ENCODE results near the gene APRT.
"Not testable (repeated sequence)": the region's sequence is repeated elsewhere in the genome, so short reads cannot be mapped to it uniquely, and the experiment has no call there.

Gene APRT

DNA sequence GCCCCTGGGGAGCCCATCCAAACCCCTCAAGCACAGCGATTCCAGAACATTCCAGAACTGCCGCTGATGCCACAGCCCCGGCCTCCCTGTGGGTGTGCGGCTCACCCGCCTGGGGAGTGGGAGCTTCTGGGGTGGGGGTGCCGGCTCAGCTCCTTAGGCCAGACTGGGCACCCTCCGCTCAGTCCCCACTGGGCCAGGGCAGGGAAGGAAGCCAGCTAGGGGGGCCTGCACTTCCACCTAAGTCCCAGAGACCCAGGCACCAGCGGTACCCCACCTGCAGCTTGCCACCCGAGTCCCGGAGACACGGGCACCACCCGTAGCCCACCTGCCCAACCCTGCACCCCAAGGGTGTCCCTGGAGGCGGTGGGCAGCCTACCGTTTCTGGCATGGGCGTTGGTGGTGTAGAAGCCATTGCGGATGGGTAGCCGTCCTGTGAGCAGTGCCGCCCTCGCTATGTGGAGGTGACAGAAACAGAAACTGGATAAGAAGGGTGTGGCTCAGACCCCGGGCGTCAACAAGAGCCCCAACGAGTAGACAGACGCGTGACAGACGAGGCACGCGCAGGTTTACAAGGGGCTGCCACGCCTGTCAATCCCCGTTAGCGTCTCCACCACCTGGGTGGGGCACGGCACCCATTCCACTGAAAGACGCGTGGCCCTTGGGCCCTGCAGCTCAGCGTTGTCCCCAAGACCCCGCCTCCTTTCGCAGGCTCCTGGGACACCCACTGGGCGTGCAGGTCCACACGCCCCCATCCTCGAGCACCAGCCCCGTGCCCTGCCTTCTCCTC lies 30.0 kb upstream of the APRT start:
- FAIRE-seq, result no peak

GRCh38 chr16:88840600-88841215 lies 29.0 kb upstream of the APRT start:
- FAIRE-seq, result no peak

- FAIRE-seq, result no peak
Measured at GRCh38 chr16:88839745-88840599, 28.2 kb upstream of the APRT start.

GRCh38 chr16:88839026-88839529 lies 27.4 kb upstream of the APRT start:
- no peak for FAIRE-seq

- no peak for FAIRE-seq
Measured at GRCh38 chr16:88838566-88838965, 26.8 kb upstream of the APRT start.

GRCh38 chr16:88837806-88838205 lies 26.1 kb upstream of the APRT start:
- FAIRE-seq, result no peak

GRCh38 chr16:88836791-88837190 lies 25.1 kb upstream of the APRT start:
- no peak for FAIRE-seq

- no peak for FAIRE-seq
Measured at GRCh38 chr16:88835818-88836217, 24.1 kb upstream of the APRT start.

GRCh38 chr16:88835383-88835782 lies 23.7 kb upstream of the APRT start:
- FAIRE-seq, result no peak

DNA sequence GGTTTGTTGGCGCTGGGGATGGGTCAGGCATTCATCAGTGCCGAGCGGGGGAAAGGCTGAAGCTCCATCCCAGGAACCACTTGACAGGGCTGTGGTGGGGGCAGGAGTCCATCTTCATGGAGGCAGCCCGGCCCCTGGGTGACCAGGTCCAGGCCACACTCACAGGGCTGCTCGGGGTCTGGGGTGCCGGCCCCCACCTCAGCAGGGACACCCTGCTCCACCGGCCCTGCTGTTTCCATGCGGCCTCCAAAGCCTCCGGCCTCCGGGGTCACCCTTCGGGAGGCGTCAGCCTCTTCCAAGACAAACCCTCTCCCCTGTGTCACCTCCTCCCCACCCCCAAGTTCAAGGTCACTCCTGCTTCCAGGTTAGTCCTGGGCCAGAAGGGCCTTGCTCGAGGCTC lies 22.9 kb upstream of the APRT start:
- no peak for FAIRE-seq

- FAIRE-seq, result no peak
Measured at GRCh38 chr16:88833086-88833485, 21.4 kb upstream of the APRT start.

GRCh38 chr16:88831838-88832237 lies 20.1 kb upstream of the APRT start:
- no peak for FAIRE-seq

DNA sequence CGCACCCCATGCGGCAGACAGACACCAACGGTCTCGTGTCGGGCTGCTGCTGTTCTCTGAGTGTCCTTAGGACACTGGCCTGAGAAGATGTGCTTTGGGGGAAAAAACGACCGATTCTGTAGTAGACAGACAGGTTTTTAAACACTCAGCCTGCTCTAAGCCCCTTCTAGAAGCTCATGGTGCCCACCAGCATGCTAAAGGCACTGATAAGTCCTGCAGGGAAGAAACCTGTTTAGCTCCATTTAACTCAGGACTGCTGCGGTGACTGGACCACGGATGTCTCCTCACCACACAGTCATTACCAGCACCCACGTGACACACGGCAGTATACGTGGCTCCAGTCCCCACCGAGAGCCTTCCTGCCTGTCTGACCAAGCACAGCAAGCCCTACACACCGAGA lies 19.1 kb upstream of the APRT start:
- FAIRE-seq, result no peak

GRCh38 chr16:88830258-88830657 lies 18.5 kb upstream of the APRT start:
- FAIRE-seq, result no peak

DNA sequence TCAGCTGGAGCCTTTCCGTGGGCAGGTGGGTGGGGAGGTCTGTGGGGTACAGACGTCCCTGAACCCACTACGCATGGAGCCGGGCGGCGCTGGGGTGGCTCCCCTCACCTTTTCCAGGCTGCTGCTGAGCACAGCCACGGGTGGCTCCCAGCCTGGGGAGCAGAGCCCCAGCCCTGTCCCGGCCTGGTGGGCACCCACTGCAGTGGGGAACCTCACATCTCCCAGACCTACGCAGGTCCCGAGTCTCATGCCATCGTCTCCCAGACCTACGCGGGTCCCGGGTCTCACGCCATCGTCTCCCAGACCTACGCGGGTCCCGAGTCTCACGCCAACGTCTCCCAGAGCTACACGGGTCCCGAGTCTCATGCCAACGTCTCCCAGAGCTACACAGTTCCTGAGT lies 17.0 kb upstream of the APRT start:
- no peak for FAIRE-seq

DNA sequence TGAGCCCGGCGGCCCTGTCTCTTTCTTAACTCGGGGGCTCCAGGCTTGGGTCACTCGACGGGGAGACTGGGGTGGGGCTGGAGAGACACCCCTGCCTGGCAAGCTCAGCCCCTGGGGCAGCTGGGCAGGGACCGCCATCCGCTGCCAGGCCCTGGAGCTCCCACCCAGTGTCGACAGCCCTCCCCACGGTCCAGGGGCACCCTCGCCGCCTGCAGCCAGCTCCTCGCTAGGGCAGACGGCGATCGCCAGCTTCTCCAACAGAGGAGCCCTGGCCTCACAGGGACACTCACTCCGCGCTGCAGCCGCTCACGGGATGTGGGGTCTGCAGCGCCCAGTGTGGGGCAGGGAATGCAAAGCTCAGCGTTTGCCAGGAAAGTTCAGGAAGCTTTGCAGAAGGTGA lies 16.0 kb upstream of the APRT start:
- no peak for FAIRE-seq

GRCh38 chr16:88826070-88826840 lies 14.5 kb upstream of the APRT start:
- no peak for FAIRE-seq

DNA sequence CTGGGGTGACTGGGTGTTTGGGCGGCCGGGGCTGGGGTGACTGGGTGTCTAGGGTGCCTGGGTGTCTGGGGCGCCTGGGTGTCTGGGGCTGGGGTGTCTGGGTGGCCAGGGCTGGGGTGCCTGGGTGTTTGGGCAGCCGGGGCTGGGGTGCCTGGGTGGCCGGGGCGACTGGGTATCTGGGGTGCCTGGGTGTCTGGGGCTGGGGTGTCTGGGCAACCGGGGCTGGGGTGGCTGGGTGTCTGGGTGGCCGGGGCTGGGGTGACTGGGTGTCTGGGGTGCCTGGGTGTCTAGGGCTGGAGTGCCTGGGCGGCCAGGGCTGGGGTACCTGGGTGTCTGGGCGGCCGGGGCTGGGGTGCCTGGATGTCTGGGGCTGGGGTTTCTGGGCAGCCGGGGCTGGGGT lies 13.4 kb upstream of the APRT start:
- no peak for FAIRE-seq

- FAIRE-seq, result no peak
Measured at GRCh38 chr16:88824256-88825077, 12.7 kb upstream of the APRT start.

DNA sequence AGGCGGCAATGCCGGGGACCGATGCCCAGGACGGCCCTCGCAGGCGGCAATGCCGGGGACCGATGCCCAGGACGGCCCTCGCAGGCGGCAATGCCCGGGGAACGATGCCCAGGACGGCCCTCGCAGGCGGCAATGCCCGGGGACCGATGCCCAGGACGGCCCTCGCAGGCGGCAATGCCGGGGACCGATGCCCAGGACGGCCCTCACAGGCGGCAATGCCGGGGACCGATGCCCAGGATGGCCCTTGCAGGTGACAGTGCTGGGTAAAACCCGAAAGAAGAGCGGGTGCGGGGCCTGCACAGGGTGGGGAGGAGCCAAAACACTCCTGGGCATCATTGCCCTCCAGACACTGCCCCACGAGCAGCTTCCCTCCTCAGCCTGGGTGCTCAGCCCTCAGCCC lies 11.9 kb upstream of the APRT start:
- FAIRE-seq, result not testable (repeated sequence)

- FAIRE-seq, result no peak
Measured at GRCh38 chr16:88822281-88823040, 10.7 kb upstream of the APRT start.

All from TTC549 (cell line).